GM12801 (cell line): ENCODE results near the gene LRBA.

Experiments used
- TF ChIP-seq, protein P1 (sequence below): IDR thresholded peaks from one replicate; pipeline ENCODE4 v1.5.1; 2011; ENCODE audit warnings: control low read depth; ENCODE audit not compliant: insufficient read length; ENCODE audit errors: extremely low read depth

Gene LRBA

DNA sequence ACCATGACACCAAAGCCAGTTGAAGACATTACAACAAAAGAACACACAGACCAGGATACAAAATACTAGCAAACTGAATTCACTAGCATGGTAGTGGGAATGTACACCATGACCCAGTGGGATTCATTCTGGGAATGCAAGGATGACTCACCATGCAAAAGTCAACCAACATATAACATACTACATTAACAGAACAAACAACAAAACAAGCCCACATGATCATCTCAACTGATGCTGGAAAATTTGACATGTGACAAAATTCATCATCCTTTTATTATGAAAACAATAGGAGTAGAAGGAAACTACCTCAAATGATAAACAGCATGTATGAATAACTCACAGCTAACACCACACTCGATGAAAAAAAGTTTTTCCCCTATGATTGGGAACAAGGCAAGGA lies 746.6 kb downstream of the LRBA start:
- TF ChIP-seq, protein P1, sequence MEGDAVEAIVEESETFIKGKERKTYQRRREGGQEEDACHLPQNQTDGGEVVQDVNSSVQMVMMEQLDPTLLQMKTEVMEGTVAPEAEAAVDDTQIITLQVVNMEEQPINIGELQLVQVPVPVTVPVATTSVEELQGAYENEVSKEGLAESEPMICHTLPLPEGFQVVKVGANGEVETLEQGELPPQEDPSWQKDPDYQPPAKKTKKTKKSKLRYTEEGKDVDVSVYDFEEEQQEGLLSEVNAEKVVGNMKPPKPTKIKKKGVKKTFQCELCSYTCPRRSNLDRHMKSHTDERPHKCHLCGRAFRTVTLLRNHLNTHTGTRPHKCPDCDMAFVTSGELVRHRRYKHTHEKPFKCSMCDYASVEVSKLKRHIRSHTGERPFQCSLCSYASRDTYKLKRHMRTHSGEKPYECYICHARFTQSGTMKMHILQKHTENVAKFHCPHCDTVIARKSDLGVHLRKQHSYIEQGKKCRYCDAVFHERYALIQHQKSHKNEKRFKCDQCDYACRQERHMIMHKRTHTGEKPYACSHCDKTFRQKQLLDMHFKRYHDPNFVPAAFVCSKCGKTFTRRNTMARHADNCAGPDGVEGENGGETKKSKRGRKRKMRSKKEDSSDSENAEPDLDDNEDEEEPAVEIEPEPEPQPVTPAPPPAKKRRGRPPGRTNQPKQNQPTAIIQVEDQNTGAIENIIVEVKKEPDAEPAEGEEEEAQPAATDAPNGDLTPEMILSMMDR = no peak

DNA sequence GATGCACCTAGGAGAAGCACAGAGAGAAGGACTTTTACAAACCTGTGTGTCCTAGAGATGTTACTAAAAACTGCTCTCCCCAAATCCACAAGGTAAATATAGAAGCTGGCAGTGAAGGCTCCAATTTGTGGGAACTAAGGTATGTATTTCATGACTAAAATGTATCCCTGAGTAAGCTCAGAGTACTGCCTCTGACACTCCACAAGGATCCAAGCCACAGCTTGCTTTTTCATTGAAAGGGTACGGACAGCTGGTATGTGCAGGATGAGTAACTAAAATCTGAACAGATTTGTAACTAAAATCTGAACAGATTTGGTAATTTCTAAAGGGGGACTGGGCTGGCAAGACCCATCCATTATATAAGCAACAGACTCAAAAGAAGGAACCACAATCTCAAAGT lies 749.3 kb downstream of the LRBA start:
- TF ChIP-seq, protein P1 = no peak

DNA sequence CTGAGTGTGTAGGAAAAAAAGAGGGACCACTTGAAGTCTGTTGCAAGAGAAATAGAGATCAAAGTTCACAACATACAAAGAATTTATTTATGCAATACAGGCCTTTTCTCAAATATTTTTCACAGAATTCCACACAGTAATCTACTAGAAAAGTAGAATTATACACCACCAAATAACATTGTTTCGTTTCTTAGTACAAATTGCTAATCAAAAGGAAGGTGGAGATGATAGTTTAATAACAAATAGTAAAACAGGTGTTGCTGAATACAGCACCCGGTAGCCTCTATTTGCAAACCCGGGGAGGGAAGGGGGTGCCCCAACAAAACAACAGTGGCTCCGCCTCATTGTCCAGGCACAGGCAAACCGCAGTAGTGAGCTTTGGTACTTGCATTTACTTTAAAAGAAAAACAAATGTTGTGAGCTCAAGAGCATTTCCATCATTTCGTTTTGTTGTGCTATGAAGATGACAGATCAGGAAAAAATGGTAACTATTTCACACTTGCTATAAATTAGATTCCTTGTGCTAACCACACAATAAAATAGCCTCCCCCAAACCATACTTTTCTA lies 750.4 kb downstream of the LRBA start:
- TF ChIP-seq, protein P1 = no peak

DNA sequence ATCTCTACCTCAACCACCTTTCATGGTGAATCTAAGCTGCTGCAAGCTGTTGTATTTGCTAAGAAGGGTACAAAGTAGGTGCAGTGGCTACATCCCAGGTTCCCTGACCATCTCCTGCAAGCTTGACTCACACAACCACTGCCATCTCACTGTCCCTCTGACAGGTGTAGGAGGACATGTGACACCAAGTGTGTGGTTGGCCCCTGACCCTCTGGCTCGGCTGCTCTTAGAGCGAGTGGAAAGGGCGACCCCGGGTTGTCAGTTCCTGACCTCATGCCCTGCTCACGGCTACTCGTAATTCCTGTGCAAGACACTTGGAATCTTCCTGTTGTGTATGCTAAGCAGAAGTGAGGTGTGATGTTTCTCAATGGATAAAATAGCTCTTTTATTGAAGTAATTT lies 752.5 kb downstream of the LRBA start:
- TF ChIP-seq, protein P1 = no peak

DNA sequence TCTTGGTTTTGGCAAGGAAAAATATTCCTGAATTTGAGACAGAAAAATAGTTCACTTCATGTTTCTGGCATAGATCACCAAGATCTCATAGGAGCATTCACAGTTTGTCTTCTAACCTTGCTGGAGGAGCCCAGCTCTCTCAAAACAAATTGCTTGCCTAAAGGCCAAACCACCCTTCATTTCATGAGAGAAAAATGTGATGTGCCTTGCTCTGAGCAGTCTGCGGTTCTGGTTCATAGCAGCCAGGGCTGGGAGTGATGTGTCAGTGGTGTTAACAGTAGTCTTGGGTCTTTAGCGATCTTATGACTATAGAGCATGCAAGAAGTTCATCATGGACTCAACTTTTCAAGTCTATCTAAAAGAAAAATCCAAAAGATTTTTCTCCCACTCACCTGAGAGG lies 753.5 kb downstream of the LRBA start:
- TF ChIP-seq, protein P1 = no peak

DNA sequence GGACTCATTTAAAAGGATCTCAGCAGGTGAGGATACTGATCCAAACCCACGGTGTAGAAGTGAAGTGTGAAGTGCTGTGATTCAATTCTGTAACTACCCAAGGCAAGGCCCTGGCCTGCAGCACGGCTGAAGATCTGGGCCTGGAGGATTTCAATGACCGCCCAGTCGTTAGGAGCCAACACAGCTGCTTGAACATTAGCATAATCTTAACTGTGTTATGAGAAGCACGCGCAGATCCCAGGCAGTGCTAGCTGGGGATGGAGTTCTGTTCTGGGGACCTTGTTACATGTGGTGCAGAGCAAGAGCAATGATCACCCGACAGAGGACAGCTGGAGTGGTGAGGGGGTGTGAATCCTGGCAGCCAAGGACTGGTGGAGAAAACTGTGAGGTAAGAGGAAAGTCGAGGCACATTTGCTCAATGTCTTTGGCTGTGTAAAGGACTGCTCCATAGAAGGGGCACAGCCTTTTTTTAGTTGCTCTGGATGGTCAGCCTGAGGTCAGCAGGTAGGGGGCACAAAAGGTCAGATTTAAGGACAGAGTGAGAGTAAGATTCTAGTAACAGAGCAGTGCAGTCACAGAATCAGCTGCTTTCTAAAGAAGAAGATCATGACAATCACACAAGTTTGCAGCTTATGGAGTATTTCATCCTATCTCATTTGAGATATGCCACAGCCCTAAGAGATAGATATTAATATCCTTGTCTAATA lies 755.1 kb downstream of the LRBA start:
- TF ChIP-seq, protein P1 = no peak

DNA sequence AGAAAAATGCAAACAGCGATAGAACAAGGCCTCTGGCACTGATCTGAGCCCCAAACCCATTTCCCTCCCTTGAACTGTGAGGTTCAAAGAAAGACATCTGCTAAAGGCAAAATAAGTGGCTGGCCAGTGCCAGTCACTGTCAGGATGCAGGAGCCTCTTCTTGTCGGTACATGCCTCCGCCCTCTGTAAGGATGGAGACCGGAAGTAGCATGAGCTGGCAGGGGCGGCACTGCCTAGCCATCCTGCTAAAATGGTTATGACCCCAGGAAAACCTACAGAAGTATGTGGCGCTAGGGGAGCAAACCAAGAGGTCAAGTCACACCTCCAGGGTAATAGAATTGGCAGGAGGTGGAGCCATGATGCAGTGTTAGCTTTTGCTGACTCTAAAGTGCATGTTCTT lies 756.5 kb downstream of the LRBA start:
- TF ChIP-seq, protein P1 = no peak
